H9 (cell line): ENCODE results near the gene SYT17. TPM values are rescaled to one million over a fixed set of nuclear protein-coding genes. Genes with fewer than 3 reads are reported as not detected.

ENCODE experiments used
- DNase-seq: peaks from one replicate; pipeline ENCODE4 v3.0.0-alpha.2; 2017
- H2AFZ ChIP-seq: one replicate; pipeline ENCODE4 v1.6.1; 2013; ENCODE audit warnings: mild to moderate bottlenecking, low read length, control low read depth, moderate library complexity
- H2AK5ac ChIP-seq: 2 replicates; pipeline ENCODE4 v1.6.1; 2013; ENCODE audit warnings: low read length, control low read depth, mixed read lengths; ENCODE audit not compliant: insufficient read length
- H2BK120ac ChIP-seq: one replicate; pipeline ENCODE4 v1.6.1; 2013; ENCODE audit warnings: low read depth, mild to moderate bottlenecking, low read length, control low read depth, inconsistent platforms; ENCODE audit not compliant: poor library complexity, severe bottlenecking
- H2BK12ac ChIP-seq: 2 replicates; pipeline ENCODE4 v1.6.1; 2013; ENCODE audit warnings: low read length, control low read depth, mixed read lengths, low read depth; ENCODE audit not compliant: insufficient read length
- H2BK15ac ChIP-seq: 2 replicates; pipeline ENCODE4 v1.6.1; 2013; ENCODE audit warnings: low read depth, low read length, control low read depth
- H2BK20ac ChIP-seq: one replicate; pipeline ENCODE4 v1.6.1; 2013; ENCODE audit warnings: low read depth, mild to moderate bottlenecking, low read length, control low read depth, inconsistent platforms; ENCODE audit not compliant: poor library complexity, severe bottlenecking
- H2BK5ac ChIP-seq: 2 replicates; pipeline ENCODE4 v1.6.1; 2013; ENCODE audit warnings: low read length, control low read depth, mixed read lengths; ENCODE audit not compliant: insufficient read length
- H3K14ac ChIP-seq: 2 replicates; pipeline ENCODE4 v1.6.1; 2013; ENCODE audit warnings: low read length, control low read depth; ENCODE audit not compliant: insufficient read depth
- H3K18ac ChIP-seq: 2 replicates; pipeline ENCODE4 v1.6.1; 2013; ENCODE audit warnings: low read depth, mild to moderate bottlenecking, mixed read lengths, low read length, control low read depth; ENCODE audit not compliant: insufficient read length
- H3K23ac ChIP-seq: 2 replicates; pipeline ENCODE4 v1.6.1; 2013; ENCODE audit warnings: low read length, control low read depth, mixed read lengths, low read depth; ENCODE audit not compliant: insufficient read length
- H3K23me2 ChIP-seq: 2 replicates; pipeline ENCODE4 v1.6.1; 2013; ENCODE audit warnings: low read depth, mild to moderate bottlenecking, mixed read lengths, low read length, control low read depth; ENCODE audit not compliant: insufficient read length, poor library complexity, severe bottlenecking
- H3K27ac ChIP-seq: 2 replicates; pipeline ENCODE4 v1.5.1; 2013; ENCODE audit warnings: low read length, control low read depth, mixed read lengths, low read depth; ENCODE audit not compliant: insufficient read length
- H3K27me3 ChIP-seq: 2 replicates; pipeline ENCODE4 v1.6.1; 2013; ENCODE audit warnings: low read length, control low read depth, inconsistent platforms; ENCODE audit not compliant: insufficient read depth
- H3K4ac ChIP-seq: 2 replicates; pipeline ENCODE4 v1.6.1; 2013; ENCODE audit warnings: low read depth, mild to moderate bottlenecking, control low read depth, inconsistent platforms, low read length, moderate library complexity
- H3K4me1 ChIP-seq: 2 replicates; pipeline ENCODE4 v1.6.1; 2013; ENCODE audit warnings: low read length, control low read depth, inconsistent platforms; ENCODE audit not compliant: insufficient read depth
- H3K4me2 ChIP-seq: 2 replicates; pipeline ENCODE4 v1.6.1; 2013; ENCODE audit warnings: low read length, control low read depth, mixed read lengths; ENCODE audit not compliant: insufficient read length, insufficient read depth
- H3K56ac ChIP-seq: 2 replicates; pipeline ENCODE4 v1.6.1; 2013; ENCODE audit warnings: low read depth, mild to moderate bottlenecking, mixed read lengths, low read length, control low read depth; ENCODE audit not compliant: insufficient read length
- H3K79me1 ChIP-seq: 2 replicates; pipeline ENCODE4 v1.6.1; 2013; ENCODE audit warnings: low read depth, mild to moderate bottlenecking, moderate library complexity, low read length, control low read depth, inconsistent platforms; ENCODE audit not compliant: insufficient read depth, poor library complexity, severe bottlenecking
- H3K79me2 ChIP-seq: 2 replicates; pipeline ENCODE4 v1.6.1; 2013; ENCODE audit warnings: low read length, control low read depth, inconsistent platforms; ENCODE audit not compliant: insufficient read depth
- H3K9ac ChIP-seq: 2 replicates; pipeline ENCODE4 v1.6.1; 2013; ENCODE audit warnings: low read length, control low read depth, mixed read lengths; ENCODE audit not compliant: insufficient read length; ENCODE audit errors: extremely low read depth
- H3K9me3 ChIP-seq: one replicate; pipeline ENCODE4 v1.6.1; 2013; ENCODE audit warnings: low read depth, low read length, inconsistent platforms; ENCODE audit not compliant: control insufficient read depth
- H3T11ph ChIP-seq: one replicate; pipeline ENCODE4 v1.6.1; 2013; ENCODE audit warnings: mild to moderate bottlenecking, low read length, control low read depth, inconsistent platforms
- H4K20me1 ChIP-seq: one replicate; pipeline ENCODE4 v1.6.1; 2013; ENCODE audit not compliant: control insufficient read depth, insufficient read length, insufficient read depth
- H4K5ac ChIP-seq: 2 replicates; pipeline ENCODE4 v1.6.1; 2013; ENCODE audit warnings: low read depth, mild to moderate bottlenecking, mixed read lengths, low read length, control low read depth; ENCODE audit not compliant: insufficient read length
- H4K8ac ChIP-seq: replicated peaks from 2 replicates; pipeline ENCODE4 v1.6.1; 2013; ENCODE audit warnings: low read length, control low read depth, mixed read lengths, low read depth; ENCODE audit not compliant: insufficient read length
- H4K91ac ChIP-seq: 2 replicates; pipeline ENCODE4 v1.6.1; 2013; ENCODE audit warnings: low read depth, mild to moderate bottlenecking, moderate library complexity, mixed read lengths, low read length, control low read depth; ENCODE audit not compliant: insufficient read length
- H3K27ac Mint-ChIP-seq, 3 experiments: 2 replicates in 2 of 3; 3 replicates in 1 of 3; pipeline ENCODE4 v1.8.0; 2020 to 2021; ENCODE audit warnings: mixed read lengths in 3 of 3, mild to moderate bottlenecking in 1 of 3, moderate library complexity in 1 of 3
- H3K27me3 Mint-ChIP-seq: 2 replicates; pipeline ENCODE4 v1.8.0; 2021; ENCODE audit warnings: low read depth, mild to moderate bottlenecking, moderate library complexity, mixed read lengths
- H3K36me3 Mint-ChIP-seq, 3 experiments: 2 replicates in 2 of 3; 3 replicates in 1 of 3; pipeline ENCODE4 v1.8.0; 2020 to 2021; ENCODE audit warnings: low read depth in 3 of 3, mixed read lengths in 3 of 3; ENCODE audit not compliant: insufficient read depth in 1 of 3
- H3K4me1 Mint-ChIP-seq, 2 experiments: 2 replicates each; pipeline ENCODE4 v1.8.0; 2020; ENCODE audit warnings: mixed read lengths in 2 of 2
- H3K4me3 Mint-ChIP-seq, 2 experiments: 2 replicates in 1 of 2; 3 replicates in 1 of 2; pipeline ENCODE4 v1.8.0; 2020 to 2021; ENCODE audit warnings: mild to moderate bottlenecking in 2 of 2, mixed read lengths in 2 of 2, moderate library complexity in 1 of 2
- H3K9me3 Mint-ChIP-seq, 2 experiments: 2 replicates in 1 of 2; 3 replicates in 1 of 2; pipeline ENCODE4 v1.8.0; 2020; ENCODE audit warnings: mild to moderate bottlenecking in 2 of 2, mixed read lengths in 2 of 2, moderate library complexity in 1 of 2
- WGBS: extraction: QIAGEN DNeasy Blood & Tissue Kit; methylation state at CpG from one replicate; pipeline ENCODE4 v1.1.7; 2013; ENCODE audit warnings: missing lambda C conversion rate, low lambda C conversion rate, mixed read lengths; ENCODE audit not compliant: insufficient read length; ENCODE audit errors: extremely low coverage; 5-methylcytosine and 5-hydroxymethylcytosine counted together
- total RNA-seq: library from RNA; stranded (reverse); gene quantifications from 2 replicates; pipeline ENCODE4 v1.2.1, GENCODE V29; 2021
- TF ChIP-seq, protein P1 (sequence below): fragments of 200-600 bp; sonication (generic); conservative IDR thresholded peaks from 3 replicates; pipeline ENCODE4 v1.8.0; 2021; ENCODE audit warnings: antibody characterized with exemption, mild to moderate bottlenecking

The SYT17 gene
- total RNA-seq, 1 experiment from 2014 or later: 3.0 TPM

DNA sequence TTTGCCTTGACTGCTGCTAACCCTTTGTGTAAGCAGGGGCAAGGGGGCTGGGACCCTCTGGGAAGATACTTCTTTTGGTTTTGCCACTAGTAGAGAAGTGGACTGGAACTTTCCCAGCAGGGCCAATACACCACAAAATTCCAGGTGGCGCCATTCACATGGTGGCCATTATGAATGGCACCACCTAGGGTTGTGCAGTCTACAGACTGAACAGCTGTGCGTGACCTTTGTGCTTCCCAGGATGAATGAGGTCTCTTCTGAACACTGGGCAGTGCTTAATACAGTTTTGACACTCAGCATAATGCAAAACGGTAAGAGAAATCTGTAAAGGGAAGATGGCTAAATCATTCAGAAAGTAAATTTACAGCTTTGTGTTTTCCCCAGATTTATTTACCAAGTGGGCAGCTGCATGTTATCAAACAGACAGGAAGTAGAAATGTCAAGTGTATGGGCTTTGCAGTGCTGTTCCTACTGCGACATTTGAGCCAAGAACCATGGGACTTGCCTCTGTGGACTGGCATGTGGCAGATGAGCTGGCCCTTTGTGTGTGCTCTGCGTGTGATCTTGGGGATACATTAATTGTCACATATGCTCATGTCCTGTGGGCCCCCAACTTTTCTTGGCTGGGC, 9.2 kb downstream of the SYT17 start:
- Histone ChIP-seq H3K14ac (no peak overlapping the region), H2AFZ (no peak overlapping the region), H3K4ac (no peak overlapping the region), H3K9me3 (no peaks in the 10 kb centered on the region), H3K4me1 (no peaks in the 10 kb centered on the region), H3K23ac (no peak overlapping the region), H3K27ac (no peak overlapping the region), H3K79me1 (no peaks in the 10 kb centered on the region), H3K79me2 (no peaks in the 10 kb centered on the region), H2BK120ac (no peak overlapping the region), H4K20me1 (no peaks in the 10 kb centered on the region), H3K27me3 (no peaks in the 10 kb centered on the region), H2BK15ac (no peak overlapping the region), H2BK5ac (no peak overlapping the region), H4K5ac (no peak overlapping the region), H3K23me2 (no peaks in the 10 kb centered on the region), H2AK5ac (no peak overlapping the region), H3K4me2 (no peak overlapping the region), H4K8ac (no peak overlapping the region), H2BK12ac (no peak overlapping the region), H4K91ac (no peak overlapping the region), H3T11ph (no peak overlapping the region), H3K18ac (no peak overlapping the region), H3K9ac (no peak overlapping the region), H3K56ac (no peak overlapping the region), H2BK20ac (no peak overlapping the region)
- Mint-ChIP-seq H3K36me3 (peaks cover 0 to 2% (median 0%) of the 10 kb centered on the region in 3 experiments; a peak in 1 of 7 replicates), H3K27ac (no peak overlapping the region), H3K4me1 (peaks cover 0 to 3% of the 10 kb centered on the region in 2 experiments; a peak in 1 of 4 replicates), H3K27me3 (peaks cover under 1% of the 10 kb centered on the region; the same call in 1 of the 2 replicates), H3K9me3 (no peaks in the 10 kb centered on the region; a peak in 1 of 5 replicates), H3K4me3 (no peak overlapping the region)
- TF ChIP-seq, protein P1, sequence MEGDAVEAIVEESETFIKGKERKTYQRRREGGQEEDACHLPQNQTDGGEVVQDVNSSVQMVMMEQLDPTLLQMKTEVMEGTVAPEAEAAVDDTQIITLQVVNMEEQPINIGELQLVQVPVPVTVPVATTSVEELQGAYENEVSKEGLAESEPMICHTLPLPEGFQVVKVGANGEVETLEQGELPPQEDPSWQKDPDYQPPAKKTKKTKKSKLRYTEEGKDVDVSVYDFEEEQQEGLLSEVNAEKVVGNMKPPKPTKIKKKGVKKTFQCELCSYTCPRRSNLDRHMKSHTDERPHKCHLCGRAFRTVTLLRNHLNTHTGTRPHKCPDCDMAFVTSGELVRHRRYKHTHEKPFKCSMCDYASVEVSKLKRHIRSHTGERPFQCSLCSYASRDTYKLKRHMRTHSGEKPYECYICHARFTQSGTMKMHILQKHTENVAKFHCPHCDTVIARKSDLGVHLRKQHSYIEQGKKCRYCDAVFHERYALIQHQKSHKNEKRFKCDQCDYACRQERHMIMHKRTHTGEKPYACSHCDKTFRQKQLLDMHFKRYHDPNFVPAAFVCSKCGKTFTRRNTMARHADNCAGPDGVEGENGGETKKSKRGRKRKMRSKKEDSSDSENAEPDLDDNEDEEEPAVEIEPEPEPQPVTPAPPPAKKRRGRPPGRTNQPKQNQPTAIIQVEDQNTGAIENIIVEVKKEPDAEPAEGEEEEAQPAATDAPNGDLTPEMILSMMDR: peak; percentile 51
- DNase-seq: no peak
- no CpG with 5 or more reads among the region's 5 CpGs for WGBS
